UCSD-AML1 (cell line): ENCODE measurements around the gene ANKRD65.
"Not testable (repeated sequence)": the region's sequence is repeated elsewhere in the genome, so short reads cannot be mapped to it uniquely, and the experiment has no call there.

Source experiments
- DNase-seq: peaks from one replicate; lab custom pipeline; 2025; ENCODE audit not compliant: unreplicated experiment; lab: John Stamatoyannopoulos, UW

The ANKRD65 gene

DNA sequence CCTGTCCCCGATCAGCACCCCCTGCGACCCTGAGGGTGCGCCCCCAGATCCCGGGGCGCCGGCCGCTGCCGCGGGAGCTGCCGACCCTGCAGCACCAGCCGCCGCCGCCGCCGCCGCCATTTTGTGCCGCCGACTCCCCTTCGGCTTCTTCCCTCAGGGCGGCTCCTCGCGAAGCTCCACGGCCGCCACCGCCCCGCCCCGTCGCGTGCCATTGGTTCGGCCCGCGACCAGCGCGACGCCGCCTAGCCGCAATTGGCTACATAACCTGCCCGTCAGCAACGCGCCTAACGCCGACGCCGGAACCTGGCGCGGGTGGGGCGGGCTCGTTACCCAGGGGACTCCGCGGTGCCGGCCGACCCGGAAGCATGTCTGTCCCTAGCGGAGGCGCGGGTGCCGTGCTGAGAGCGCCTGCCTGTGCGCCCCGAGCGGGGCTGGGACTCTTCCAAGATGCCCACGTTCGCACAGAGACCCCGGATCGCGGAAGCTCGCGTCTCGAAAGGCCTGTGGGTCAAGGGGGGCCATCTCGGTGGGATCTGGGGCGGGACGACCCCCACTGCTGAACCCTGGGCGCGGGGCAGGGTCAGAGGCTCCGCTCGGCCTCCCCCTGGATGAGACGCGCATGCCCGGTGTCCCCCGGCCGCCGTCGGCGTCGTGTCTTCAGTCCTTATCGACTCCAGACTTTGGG, 21.7 kb downstream of the ANKRD65 start, which contains the start of gene CCNL2:
CCNL2 (minus strand) TSS at position 149 of the 685 bp plus-strand sequence; CDS start at position 120, 29 bp downstream.
- peak; percentile 99 for DNase-seq

DNA sequence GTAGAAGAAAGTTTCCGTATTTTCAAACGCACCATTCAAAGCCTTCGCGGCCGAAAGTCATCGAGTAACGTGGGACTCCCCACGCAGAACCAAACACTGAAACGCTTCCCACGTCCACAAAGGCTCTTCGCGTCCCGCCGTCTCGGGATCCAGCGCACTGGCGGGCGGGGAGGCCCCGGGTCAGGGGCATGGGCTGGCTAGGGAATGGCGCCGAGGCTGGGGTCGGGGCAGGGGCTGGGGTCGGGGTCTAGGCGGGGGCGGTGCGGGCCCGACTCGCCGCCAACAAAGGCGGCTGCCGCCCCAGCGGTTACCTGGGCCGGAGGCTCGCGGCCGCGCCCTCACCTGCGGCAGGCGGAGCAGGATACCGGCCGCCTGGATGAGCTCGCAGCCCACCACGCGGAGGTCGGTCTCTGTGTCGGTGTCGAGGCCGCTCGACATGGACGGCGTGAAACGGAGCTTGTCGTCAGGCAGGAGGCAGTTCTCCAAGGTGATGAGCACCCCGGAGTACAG, 22.3 kb downstream of the ANKRD65 start:
- DNase-seq = no peak

DNA sequence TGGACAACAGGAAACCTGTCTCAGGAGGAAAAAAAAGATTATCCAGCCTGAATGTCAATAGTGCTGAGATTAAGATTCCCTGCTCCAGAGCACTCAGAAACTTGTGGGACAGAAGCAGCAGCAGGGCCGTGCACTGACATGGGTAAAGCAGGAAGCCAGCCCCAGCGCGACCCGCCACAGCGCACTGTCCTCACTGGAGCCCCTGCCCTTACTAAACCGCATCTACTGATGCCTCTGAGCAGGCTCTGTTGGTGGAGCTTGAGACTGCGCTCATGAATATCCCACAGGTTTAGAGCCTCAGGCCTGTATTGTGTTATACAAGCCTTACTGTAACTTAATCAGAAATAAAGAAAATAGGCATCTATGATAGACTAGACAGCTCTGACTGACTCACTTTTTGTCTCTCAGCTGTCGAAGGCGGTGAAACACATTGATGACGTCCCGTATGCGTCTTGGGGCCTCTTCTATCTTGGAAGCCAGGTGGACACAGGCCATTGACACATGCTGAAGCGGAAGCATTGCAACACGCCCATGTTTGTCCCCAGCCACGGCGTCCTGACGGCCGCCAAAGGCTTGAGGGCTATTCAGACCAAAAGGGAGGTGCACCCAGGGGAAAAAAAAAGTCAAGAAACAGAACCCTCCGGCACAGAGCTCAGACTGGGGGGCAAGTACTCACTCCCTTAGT, 23.1 kb downstream of the ANKRD65 start:
- no peak for DNase-seq

DNA sequence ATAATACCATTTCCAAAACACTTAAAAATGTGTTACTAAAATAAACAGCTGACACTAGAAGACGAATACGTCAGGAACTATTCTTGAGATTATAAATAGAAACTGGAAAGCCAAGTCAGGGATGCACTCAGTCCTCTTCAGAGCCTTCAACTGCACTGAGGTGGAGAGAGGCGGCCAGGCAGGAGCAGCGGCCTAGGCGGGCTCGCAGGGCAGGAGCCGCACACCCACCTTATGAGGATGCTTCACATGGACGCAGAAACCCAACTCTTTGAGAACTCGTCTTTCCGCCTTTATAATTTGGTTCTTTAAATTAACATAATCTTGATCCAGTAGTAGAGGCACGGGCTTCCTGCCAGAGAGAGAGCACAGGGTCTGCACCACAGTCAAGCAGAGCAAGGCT, 25.9 kb downstream of the ANKRD65 start:
- DNase-seq = no peak

DNA sequence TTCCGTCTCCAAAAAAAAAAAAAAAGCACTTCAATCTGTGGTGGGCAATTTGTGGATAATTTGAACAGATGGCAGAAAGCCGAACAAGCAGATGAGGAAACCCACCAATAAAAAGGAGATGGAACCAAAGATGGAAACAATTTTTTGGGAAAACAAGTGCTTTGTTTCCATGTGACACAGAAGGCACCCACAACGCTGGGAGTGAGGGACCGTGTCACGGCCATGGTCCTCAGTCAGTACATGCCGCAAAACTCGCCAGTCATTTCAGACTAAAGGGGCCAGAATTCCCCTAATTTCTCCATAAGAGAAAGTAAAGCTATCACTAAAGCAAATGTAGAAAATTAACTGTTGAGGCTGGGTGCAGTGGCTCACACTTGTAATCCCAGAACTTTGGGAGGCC, 27.0 kb downstream of the ANKRD65 start:
- no peak for DNase-seq

DNA sequence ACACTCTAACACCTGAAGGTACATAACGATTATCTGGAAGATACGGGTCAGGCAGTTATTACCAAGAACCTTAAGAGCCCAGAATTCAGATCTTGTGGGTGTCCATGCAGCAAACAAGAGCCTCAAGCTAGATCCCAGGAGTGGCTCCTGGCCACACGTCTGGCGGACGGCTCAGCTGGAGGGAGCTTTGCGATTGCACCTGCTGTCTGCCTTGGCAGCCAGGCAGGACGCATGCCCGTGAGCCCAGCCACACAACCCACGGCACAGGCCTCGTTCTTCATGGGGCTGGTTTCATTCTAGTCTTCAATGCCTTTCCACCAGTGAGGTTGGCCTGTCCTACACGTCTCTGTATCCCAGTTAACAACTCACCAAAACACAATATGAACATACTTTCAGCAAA, 27.6 kb downstream of the ANKRD65 start:
- DNase-seq = no peak

DNA sequence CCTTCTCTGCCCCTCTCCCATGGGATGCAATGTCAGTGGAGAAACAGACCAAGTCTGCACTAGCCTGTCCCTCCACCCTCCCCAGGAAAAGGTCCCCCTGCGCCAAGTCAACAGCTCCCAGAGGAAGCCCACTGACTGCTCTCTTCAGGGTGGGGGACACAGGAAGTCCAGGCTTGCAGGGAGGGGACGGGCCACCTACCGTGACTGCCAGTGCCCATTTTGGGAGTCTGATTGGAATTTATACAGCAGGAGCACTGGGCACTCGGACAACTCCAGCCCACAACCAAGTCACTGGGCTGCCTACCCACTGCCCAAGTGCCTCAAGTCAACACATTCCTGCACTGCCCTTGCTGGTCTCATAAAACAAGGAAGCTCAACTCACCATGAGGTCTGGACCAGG, 28.1 kb downstream of the ANKRD65 start:
- no peak for DNase-seq

DNA sequence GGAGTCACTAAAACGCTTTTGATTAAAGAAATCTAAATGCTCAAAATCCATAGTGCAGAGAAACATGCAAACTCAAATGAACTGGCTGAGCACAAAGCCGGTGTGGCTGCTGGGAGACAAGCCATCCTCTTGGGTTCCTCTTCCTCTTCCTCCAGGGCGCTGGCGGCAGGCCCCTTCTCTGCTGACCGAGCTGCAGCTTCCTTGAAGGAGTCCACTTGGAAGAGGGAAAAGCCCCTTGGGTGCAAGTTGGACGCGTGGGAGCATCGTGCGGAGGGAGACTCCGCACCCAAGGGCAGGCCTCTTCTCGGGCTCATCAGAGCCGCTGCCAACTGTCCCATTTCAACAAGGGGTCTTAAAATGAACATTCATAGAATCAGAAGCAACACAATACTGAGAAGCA, 29.9 kb downstream of the ANKRD65 start:
- DNase-seq = no peak

DNA sequence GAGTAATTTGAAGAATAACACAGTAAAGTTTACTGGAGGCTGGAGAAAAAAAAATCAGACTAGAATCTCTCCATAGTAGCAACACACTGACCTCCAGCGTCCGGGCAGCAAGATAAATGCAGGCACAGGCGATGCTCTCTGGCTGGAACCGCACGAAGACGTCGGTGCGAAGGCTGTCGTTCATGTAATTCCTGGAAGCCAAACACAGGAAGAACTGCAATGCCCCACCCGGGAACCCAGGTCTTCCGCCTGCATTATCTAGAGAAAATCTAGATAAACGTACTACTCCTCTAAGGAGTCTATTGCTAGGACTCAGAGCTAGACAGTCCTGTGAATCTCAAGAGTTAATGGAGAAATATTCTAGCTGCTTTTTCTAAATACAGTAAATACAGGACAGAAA, 30.4 kb downstream of the ANKRD65 start:
- no peak for DNase-seq

DNA sequence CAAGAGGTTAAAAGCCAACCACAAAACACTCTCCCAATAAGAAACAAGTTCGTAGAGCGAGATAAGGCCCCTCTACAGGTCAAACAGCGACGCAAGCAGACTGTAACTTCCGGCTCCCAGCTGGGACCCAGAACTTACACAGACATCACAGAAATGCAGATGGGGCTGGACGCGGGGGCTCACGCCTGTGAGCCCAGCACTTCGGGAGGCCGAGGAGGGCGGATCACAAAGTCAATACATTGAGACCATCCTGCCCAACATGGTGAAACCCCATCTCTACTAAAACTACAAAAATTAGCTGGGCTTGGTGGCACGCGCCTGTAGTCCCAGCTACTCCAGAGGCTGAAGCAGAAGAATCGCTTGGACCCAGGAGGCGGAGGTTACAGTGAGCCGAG, 33.0 kb downstream of the ANKRD65 start:
- no peak for DNase-seq

DNA sequence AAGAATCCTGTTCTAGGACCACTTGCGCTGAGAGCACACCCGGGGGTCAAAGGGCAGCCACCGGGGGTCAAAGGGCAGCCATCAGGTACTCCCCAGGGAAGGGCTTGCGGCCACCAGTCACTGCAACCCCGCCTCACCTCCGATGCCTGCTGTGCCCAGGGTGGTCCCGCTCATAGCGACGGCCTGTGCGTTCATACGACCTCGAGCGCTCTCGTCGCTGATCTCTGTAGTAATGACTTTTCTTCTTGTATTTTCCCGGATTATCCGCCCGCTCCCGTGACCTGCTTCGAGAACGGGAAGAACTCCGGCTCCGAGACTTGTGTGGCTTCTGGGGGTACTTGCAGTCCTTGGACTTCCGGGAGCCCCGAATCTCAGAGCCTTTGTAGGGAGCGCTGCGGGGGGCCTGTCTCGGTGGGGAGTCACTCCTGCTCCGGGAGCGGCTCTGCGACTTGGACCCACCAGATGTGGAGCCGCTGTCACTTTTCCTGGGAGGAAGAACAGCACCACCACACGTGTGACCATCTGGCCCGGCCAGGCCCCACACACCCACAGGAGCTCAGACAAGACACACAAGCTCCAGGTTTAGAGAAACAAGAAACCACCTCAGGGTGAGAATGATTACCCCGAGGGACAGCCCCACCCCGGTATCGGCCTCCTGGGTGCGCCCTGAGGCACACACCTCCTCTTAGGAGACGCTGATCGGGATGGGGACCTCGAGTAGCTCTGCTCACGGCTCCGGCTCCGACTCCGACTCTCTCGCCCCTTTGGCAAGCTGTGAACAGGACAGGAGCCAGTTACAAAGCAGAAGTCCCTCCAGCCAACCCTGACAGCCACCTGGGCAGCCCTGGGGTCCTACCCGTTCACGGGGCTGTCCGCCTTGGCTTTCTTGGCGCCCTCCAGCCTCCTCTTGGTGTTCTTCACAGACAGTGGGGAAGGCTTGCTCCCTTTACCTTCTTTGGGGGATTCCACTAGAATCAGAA, 33.7 kb downstream of the ANKRD65 start:
- DNase-seq = no peak

DNA sequence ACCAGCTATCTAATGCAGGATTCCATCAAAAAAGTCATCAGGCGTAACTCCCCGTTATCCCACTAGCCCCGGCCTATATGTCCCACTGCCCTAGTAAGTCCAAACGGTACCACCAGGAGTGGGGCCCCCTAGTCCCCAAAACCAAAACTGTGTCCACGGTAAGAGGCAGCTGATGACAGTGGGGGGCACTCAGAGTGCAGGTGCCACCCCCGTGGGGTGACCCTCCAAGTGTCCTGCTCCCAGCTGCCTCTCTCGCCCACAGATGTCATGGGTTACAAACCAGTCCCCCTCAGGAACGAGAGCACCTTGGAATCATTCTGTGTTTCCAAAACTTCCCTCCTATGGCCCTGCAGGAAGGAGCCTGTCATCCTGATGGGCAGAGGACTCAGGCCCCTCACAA, 35.1 kb downstream of the ANKRD65 start:
- no peak for DNase-seq

DNA sequence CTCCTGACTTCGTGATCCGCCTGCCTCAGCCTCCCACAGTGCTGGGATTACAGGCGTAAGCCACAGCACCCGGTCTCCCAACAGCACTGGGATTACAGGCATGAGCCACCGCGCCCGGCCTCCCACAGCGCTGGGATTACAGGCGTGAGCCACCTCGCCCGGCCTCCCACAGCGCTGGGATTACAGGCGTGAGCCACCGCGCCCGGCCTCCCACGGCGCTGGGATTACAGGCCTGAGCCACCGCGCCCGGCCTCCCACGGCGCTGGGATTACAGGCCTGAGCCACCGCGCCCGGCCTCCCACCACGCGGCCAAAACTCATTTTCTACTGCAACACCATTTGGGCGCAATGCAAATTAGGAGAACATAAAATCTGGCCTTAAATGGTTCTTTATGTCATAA, 35.7 kb downstream of the ANKRD65 start:
- not testable (repeated sequence) for DNase-seq

DNA sequence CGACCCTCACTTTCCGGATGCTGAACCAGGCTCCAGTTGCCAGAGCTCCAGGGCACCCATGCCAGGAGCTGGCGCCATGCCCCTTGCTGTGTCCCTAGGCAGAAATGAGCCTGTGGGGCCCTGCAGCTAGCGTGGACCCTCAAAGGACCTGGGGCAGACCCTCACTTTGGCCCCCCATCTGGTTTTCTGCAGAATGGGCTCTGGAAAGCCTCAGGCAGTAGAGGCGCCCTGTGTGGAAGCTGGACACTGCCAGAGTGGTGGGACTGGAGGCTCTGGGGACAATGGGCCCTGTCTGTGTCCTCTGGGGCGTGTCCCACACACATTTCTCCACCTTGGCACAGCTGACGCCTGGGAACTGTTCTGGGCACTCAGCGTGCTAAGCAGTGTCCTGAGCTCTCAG, 39.8 kb downstream of the ANKRD65 start:
- DNase-seq = no peak

DNA sequence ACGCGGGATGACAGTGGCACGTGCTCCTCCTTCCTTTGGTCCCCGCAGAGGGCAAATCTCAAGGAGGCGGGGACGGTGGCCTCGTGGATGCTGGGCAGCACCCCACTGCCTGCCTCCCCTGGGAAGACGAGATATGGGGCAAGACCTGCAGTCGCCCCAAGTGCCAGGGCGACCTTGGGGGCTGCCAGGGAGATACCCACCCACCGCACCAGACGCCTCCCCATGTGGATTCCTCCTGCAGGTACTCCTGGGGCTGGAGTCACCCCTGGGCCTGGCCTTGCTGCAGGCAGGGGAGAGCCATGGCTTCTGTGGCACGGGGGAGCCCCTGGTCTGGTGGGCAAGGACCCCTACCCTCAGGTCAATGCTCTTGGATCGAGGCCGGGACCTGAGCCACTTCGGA, 40.2 kb downstream of the ANKRD65 start:
- DNase-seq = no peak

DNA sequence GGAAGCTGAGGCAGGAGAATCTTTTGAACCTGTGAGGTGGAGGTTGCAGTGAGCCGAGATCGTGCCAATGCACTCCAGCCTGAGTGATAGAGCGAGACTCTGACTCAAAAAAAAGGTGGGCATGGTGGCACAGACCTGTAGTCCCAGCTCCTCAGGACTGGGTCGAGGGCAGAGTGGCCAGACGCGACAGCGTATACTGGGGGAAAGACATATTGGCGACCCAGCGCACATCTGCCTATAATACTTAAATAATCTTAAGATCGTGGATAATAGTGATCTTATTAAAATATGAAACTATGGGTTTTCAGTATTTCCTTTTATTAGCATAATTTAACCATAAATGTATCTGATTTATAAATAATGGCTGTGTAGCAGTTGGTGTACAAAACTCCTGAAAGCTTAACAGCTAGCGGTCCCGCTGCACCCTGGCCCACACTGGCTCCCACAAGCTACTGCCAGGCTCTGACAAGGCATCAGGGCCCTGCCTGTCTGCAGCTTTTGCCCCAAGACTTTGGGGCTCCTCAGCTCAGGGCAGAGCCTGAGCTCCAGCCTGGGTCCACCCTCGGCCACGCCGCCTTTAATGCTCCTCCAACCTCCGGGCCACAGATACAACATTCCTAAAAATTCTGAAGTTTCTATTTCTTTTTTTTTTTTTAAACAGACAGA, 43.4 kb downstream of the ANKRD65 start:
- DNase-seq = no peak

DNA sequence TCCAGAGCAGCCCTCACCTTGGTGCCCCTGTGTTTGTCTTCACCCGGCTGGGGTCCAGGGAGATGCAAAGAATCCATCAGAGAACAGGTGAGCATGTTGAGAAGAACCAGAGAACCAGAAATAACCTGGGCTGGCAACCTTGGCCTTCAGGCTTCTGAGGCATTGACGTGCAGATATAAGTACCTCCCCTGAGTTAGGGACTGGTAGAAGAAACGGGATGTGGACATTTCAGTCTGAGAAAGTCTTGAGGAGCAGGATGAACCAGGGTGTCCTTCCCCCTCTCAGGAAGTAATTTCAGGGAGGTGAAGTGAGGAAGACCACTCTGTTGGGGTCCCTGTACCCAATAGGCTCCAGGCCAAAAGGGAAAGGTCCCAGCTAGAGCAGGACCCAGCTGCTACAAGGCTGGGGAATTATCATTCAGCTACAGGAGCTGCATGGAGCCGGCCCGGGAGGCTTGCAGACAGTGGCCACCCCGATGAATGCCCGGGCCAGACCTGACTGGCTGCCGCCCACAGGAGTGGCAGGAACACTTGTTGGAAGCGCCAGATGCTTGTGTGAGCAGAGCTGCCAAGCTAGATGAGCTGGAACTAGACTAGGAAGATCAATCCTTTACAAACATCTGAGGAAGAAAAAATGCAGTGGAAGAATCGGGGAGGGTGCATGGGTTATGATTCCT, 44.4 kb downstream of the ANKRD65 start:
- DNase-seq = no peak

DNA sequence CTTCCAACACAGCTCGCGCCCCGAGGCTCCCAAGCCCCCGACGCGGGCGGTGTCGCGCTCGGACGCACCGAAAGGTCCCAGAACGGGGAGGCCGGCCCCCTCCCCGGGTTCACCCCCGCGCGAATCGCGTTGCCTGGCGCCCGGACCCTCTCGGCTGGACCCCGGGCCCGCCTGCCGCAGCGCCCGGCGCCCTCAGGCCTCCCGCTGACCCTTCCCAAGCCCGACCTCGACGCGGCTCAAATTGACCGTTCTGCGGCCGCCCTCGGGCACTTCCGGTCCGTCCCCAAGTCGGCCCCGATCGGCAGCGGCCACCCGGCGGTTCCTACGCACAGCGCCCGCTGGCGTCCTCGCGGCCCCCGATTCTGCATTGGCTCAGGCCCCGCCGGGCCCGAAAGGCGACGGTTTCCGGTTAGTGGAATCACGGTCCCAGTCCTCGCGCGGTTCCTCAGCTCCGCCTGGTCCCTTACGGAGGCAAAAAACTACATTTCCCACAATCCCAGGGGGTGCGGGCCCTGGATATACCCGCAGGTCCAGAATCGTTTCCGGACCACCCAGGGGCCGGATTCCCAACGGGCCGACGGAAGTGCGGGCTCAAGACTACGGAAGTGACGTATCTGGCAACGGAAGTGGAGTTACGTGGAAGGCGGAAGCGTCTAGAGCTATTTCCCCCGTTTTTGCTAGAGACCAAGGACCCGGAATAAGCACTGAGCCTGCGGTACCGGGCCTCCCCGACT, 46.0 kb downstream of the ANKRD65 start, which contains the start of gene AURKAIP1:
AURKAIP1 (minus strand) TSS at position 279 of the 734 bp plus-strand sequence. CDS start 451 bp downstream, outside the sequence.
- DNase-seq = peak; percentile 99

DNA sequence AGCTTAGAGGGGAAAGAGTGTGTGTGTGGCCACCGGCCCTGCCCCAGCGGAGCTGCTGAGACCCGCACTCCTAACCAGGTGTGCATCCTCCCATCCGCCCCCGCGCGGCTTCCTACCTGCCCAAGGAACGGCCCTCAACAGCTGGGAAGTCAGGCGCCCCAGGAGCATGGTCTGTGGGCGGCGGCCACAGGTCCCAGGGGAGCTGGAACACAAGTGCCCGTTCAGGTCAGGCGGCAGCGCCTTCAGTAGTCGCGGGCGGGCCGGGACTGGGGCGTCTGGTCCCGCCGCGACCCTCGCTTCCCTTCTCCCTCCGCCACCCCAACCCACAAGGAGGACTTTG, 46.5 kb downstream of the ANKRD65 start:
- no peak for DNase-seq
